SK-N-DZ (cell line): ENCODE data around the gene LY86.

Experiments used
- DNase-seq: peaks from one replicate; pipeline ENCODE4 v3.0.0-alpha.2; 2015; ENCODE audit warnings: low spot score

LY86 gene

GRCh38 chr6:6681075-6681849, 92.7 kb downstream of the LY86 start:
- DNase-seq, result no peak

- no peak for DNase-seq
These were observed 93.7 kb downstream of the LY86 start for GRCh38 chr6:6682225-6682624.

GRCh38 chr6:6683969-6684833, 95.7 kb downstream of the LY86 start:
- no peak for DNase-seq

GRCh38 chr6:6685249-6686040, 96.9 kb downstream of the LY86 start:
- no peak for DNase-seq

GRCh38 chr6:6686176-6686575, 97.7 kb downstream of the LY86 start:
- no peak for DNase-seq

- DNase-seq, result peak; percentile 10
These were observed 98.5 kb downstream of the LY86 start for GRCh38 chr6:6686748-6687601.

- DNase-seq, result no peak
These were observed 99.8 kb downstream of the LY86 start for GRCh38 chr6:6688283-6688682.

- DNase-seq, result no peak
These were observed 100.4 kb downstream of the LY86 start for GRCh38 chr6:6688951-6689350.

GRCh38 chr6:6689400-6690143, 101.1 kb downstream of the LY86 start:
- no peak for DNase-seq

GRCh38 chr6:6690144-6690483, 101.6 kb downstream of the LY86 start:
- no peak for DNase-seq

- no peak for DNase-seq
These were observed 105.9 kb downstream of the LY86 start for GRCh38 chr6:6694368-6694780.

- DNase-seq, result no peak
These were observed 106.5 kb downstream of the LY86 start for GRCh38 chr6:6694825-6695624.

GRCh38 chr6:6695625-6696276, 107.2 kb downstream of the LY86 start:
- no peak for DNase-seq

GRCh38 chr6:6696867-6697531, 108.5 kb downstream of the LY86 start:
- DNase-seq, result no peak

GRCh38 chr6:6697620-6698019, 109.1 kb downstream of the LY86 start:
- DNase-seq, result no peak

- no peak for DNase-seq
These were observed 111.3 kb downstream of the LY86 start for GRCh38 chr6:6699741-6700367.

GRCh38 chr6:6700407-6701270, 112.1 kb downstream of the LY86 start:
- no peak for DNase-seq
